Omental fat pad (tissue), 4 donors: ENCODE results near the gene SPAG9. TPM values are rescaled to one million over a fixed set of nuclear protein-coding genes. Genes with fewer than 3 reads are reported as not detected.
A peak's percentile ranks its signal among the peaks of the same experiment; 100 is the strongest.

ENCODE experiments used
- ATAC-seq: fragments of 150-250 bp; one replicate; pipeline ENCODE4 v1.9.1; 2016; ENCODE audit warnings: mild to moderate bottlenecking, moderate library complexity; ENCODE audit not compliant: low FRiP score
- DNase-seq: peaks from one replicate; pipeline ENCODE4 v3.0.0-alpha.2; 2019; ENCODE audit warnings: low spot score
- CTCF ChIP-seq, 3 donors: fragments of 450-650 bp; IDR thresholded peaks; one replicate each; pipeline ENCODE4 v1.5.1; 2016 to 2017; ENCODE audit warnings: antibody characterized with exemption in 3 of 3, mild to moderate bottlenecking in 3 of 3, moderate library complexity in 2 of 3
- total RNA-seq, 4 donors: library from RNA; depleted of rRNA; stranded (reverse); fragments of >200 nt; gene quantifications; one replicate each; pipeline ENCODE4 v1.1.0, GENCODE V29; 2016

Gene SPAG9
- total RNA-seq, 4 donors from 2014 or later = 117 to 197 (median 138) TPM

GRCh38 chr17:51064061-51064735 lies 56.5 kb downstream of the SPAG9 start:
- DNase-seq = no peak
- ATAC-seq = no peak
- no peak for TF ChIP-seq CTCF (IDR thresholded peaks at IDR 0.05)

GRCh38 chr17:51060396-51060795 lies 60.3 kb downstream of the SPAG9 start:
- DNase-seq = no peak
- no peak for ATAC-seq

DNA sequence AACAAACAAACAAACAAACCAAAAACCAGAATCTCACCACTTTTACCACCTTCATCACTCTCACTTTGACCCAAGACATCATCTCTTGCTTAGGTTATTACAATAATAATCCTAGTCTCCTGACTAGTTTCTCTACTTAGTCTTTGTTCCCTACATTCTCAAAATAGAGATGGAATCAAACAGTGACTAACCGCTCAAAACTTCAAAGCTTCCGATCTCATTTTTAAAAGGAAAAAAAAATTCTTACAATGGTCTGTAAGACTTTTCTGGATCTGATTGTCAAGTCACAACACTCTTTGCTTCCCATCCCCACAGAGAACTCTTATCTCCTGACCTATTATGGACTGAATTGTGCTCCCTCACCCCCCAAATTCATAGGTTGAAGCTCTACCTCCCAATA lies 60.9 kb downstream of the SPAG9 start:
- no peak for TF ChIP-seq CTCF (IDR thresholded peaks at IDR 0.05)
- ATAC-seq = no peak
- no peak for DNase-seq

More at GRCh38 chr17:51060396-51060795, 60.3 kb downstream of the SPAG9 start:
- no peak for TF ChIP-seq CTCF (IDR thresholded peaks at IDR 0.05)

- no peak for TF ChIP-seq CTCF (IDR thresholded peaks at IDR 0.05)
- DNase-seq (no peak), ATAC-seq (no peak)
Measured at GRCh38 chr17:51057534-51057933, 63.1 kb downstream of the SPAG9 start.

- no peak for TF ChIP-seq CTCF (IDR thresholded peaks at IDR 0.05)
- ATAC-seq (peak; percentile 86), DNase-seq (no peak)
Measured at GRCh38 chr17:51056813-51057510, 63.7 kb downstream of the SPAG9 start.

DNA sequence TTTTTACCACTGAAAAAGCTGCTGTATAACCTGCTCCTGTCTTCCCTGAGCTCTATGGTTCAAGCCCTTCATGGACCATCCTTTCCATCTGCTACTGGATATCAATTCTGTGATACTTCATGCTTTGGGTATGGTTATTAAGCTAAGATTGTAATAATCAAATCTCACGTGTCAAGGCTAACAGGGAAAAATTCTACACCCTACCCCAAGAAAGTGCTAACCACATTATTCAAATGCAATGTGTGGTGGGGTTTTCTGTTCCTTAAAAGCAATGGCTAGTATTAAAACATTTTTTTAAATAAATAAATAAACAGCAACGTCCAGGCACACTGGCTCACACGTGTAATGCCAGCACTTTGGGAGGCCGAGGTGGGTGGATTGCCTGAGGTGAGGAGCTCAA lies 65.9 kb downstream of the SPAG9 start:
- DNase-seq (no peak), ATAC-seq (no peak)
- TF ChIP-seq CTCF (IDR thresholded peaks at IDR 0.05) = no peak

DNA sequence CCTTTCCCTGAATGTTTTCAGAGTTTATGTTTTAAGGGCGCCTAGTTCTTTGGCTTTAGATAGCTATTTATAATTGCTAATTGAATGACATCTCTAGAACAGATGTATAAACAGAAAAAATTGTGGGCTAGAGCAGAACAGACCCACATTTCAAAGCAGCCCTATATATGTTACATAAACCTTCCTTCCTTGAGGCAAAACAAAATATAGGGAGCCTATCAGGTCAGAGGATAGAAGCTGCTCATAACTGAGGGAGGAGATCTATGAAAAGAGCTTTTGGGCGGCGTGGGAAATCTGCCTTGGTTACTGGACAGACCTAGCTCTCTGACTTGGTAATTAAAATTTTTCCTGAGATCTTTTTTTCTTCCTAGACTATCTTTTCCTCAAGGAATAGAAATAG lies 68.4 kb downstream of the SPAG9 start:
- ATAC-seq = no peak
- TF ChIP-seq CTCF (IDR thresholded peaks at IDR 0.05) = no peak

More for the DNA sequence above, 68.4 kb downstream of the SPAG9 start:
- no peak for DNase-seq
